Cardiac muscle cell (in vitro differentiated cells and primary cell): ENCODE measurements around the gene KRTCAP2. TPM values are rescaled to one million over a fixed set of nuclear protein-coding genes. Genes with fewer than 3 reads are reported as not detected.
A peak's percentile ranks its signal among the peaks of the same experiment; 100 is the strongest.
"Not testable (repeated sequence)": the region's sequence is repeated elsewhere in the genome, so short reads cannot be mapped to it uniquely, and the experiment has no call there.

Experiments
- DNase-seq, 2 donors: peaks; one replicate each; pipeline versions ENCODE4 v3.0.0 to v3.0.0-alpha.2; 2010 to 2017; ENCODE audit warnings: low read depth in 1 of 2, low spot score in 1 of 2
- H3K27ac ChIP-seq: fragments of 200-600 bp; sonication (generic); 2 replicates; pipeline ENCODE4 v1.5.1; 2016
- H3K27me3 ChIP-seq: fragments of 200-600 bp; sonication (generic); 2 replicates; pipeline ENCODE4 v1.6.0; 2016; ENCODE audit warnings: control low read depth
- H3K36me3 ChIP-seq: fragments of 200-600 bp; sonication (generic); 2 replicates; pipeline ENCODE4 v1.5.1; 2016; ENCODE audit warnings: control low read depth
- H3K4me1 ChIP-seq: fragments of 200-600 bp; sonication (generic); 2 replicates; pipeline ENCODE4 v1.8.1; 2017; ENCODE audit warnings: low read depth, mild to moderate bottlenecking, mixed run types
- H3K4me3 ChIP-seq: fragments of 200-600 bp; sonication (generic); 2 replicates; pipeline ENCODE4 v1.5.1; 2016; ENCODE audit warnings: mild to moderate bottlenecking
- H3K9me3 ChIP-seq: fragments of 200-600 bp; sonication (generic); 2 replicates; pipeline ENCODE4 v1.5.1; 2017; ENCODE audit warnings: low read depth, mild to moderate bottlenecking, control low read depth
- polyA plus RNA-seq: library from polyadenylated mRNA; unstranded; fragments of >200 nt; fragmentation: Nextera tagmentation; extraction: Ambion mirVana; gene quantifications from 2 replicates; pipeline ENCODE4 v1.2.1, GENCODE V29; 2016
- total RNA-seq: library from RNA; depleted of rRNA; stranded (reverse); fragments of >200 nt; gene quantifications from 2 replicates; pipeline ENCODE4 v1.2.3, GENCODE V29; 2016
- TF ChIP-seq, protein P1 (sequence below): IDR thresholded peaks from 2 replicates; pipeline ENCODE4 v1.5.1; 2012; ENCODE audit warnings: low read depth, mild to moderate bottlenecking, low read length

KRTCAP2 gene
- total and polyA plus RNA-seq, 2 experiments from 2014 or later = 122 to 428 TPM

DNA sequence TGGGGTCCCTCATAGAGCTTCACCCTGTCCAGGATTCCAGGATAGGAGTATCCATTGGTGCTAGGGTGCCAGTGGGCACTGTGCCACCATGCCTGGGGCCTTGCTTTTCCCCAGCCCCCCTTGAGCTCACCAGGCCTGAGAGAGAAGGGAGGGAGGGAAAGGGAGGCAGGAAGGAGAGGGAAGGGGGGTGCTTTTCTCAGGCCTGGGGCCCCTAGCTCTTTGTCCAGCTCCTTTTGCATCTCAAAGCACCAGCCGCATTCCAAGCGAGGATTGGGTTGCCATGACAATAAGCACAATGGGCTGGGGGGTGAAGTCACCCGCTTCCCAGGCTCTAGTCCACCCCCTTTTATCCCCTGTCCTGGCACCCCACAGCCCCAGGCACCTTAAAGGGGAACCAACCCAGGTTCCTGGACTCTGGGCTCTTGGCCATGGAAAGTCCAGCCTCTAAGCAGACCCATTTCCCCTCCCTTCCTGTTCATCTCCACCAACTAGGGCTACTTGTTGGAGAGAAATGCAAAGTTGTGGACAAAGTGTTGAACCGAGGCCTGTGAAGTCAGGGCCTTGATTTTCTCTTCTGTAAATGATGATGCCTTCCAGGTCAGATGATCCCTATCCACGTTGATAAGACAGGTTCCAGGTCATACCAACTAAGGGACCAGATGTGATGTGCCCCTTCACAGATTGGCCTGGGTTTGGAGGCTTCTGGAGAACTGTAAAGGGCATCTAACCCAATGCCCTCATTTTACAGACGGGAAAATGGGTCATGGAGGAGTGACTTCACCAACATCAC lies 23.2 kb upstream of the KRTCAP2 start:
- no peak for DNase-seq

DNA sequence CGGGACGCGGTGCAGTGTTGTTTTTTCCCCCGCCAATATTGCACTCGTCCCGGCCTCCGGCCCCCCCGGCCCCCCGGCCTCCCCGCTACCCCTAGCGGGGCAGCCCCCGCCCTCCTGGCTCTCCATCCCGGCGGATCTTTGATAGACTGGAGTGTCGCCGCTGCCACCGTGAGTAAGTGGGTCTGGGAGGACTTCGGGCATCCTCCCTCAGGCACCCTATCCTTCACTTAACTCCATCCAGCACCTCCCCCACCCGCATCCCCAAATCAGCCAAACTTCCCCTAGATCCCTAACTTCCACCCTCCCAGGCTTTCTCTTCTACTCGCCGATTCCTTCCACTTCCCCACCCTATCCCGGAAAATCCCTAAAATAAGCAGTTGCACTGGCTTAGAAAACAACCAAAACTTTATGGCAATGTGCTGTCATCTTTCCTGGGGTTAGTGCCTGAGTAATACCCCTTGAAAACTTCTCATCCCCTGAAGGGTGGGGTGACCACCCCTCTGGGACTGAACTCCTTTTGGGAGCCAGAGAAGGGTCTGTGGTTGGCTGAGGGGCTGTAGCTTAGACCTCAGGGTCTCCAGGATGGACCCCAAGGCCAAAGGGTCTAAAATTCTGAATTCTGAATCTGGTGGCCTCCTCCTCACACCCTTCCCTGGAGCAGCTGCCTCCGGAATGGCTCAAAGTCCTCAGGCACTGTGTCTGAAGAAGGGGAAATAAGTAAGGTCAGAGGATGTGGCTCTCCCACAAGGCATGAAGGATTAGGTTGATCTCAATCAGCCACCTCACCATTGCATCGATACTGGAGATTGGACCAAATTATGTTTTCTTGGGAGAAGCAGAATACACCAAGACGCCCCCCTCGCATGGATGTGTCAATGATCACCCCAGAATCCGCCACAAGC lies 22.3 kb upstream of the KRTCAP2 start:
- TF ChIP-seq, protein P1, sequence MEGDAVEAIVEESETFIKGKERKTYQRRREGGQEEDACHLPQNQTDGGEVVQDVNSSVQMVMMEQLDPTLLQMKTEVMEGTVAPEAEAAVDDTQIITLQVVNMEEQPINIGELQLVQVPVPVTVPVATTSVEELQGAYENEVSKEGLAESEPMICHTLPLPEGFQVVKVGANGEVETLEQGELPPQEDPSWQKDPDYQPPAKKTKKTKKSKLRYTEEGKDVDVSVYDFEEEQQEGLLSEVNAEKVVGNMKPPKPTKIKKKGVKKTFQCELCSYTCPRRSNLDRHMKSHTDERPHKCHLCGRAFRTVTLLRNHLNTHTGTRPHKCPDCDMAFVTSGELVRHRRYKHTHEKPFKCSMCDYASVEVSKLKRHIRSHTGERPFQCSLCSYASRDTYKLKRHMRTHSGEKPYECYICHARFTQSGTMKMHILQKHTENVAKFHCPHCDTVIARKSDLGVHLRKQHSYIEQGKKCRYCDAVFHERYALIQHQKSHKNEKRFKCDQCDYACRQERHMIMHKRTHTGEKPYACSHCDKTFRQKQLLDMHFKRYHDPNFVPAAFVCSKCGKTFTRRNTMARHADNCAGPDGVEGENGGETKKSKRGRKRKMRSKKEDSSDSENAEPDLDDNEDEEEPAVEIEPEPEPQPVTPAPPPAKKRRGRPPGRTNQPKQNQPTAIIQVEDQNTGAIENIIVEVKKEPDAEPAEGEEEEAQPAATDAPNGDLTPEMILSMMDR = no peak
- Histone ChIP-seq H3K4me1 (peaks cover 11% of the 10 kb centered on the region), H3K27ac (peak overlapping the region; percentile 53), H3K27me3 (no peaks in the 10 kb centered on the region), H3K36me3 (no peaks in the 10 kb centered on the region), H3K4me3 (peak overlapping the region; percentile 44), H3K9me3 (no peaks in the 10 kb centered on the region)
- peak in 1 of 2 donors; percentile 11 for DNase-seq

More for the DNA sequence above, 23.2 kb upstream of the KRTCAP2 start:
- no peaks in the 10 kb centered on the region for H3K9me3 ChIP-seq
- no peaks in the 10 kb centered on the region for H3K27me3 ChIP-seq
- TF ChIP-seq, protein P1 = no peak
- no peak overlapping the region for H3K27ac ChIP-seq
- peaks cover 11% of the 10 kb centered on the region for H3K4me1 ChIP-seq
- peak overlapping the region; percentile 44 for H3K4me3 ChIP-seq
- peaks cover 2% of the 10 kb centered on the region for H3K36me3 ChIP-seq

DNA sequence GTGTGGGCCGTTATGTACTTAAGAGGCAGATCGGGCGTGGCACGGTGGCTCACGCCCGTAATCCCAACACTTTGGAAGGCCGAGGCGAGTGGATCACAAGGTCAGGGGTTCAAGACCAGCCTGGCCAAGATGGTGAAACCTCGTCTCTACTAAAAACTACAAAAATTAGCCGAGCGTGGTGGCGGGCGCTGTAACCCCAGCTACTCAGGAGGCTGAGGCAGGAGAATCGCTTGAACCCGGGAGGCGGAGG lies 20.8 kb upstream of the KRTCAP2 start:
- Histone ChIP-seq H3K4me1 (peaks cover 11% of the 10 kb centered on the region), H3K27ac (peak overlapping the region; percentile 61), H3K4me3 (peak overlapping the region; percentile 44)
- H3K27me3 ChIP-seq, H3K9me3 ChIP-seq, H3K36me3 ChIP-seq, DNase-seq: not testable (repeated sequence)

DNA sequence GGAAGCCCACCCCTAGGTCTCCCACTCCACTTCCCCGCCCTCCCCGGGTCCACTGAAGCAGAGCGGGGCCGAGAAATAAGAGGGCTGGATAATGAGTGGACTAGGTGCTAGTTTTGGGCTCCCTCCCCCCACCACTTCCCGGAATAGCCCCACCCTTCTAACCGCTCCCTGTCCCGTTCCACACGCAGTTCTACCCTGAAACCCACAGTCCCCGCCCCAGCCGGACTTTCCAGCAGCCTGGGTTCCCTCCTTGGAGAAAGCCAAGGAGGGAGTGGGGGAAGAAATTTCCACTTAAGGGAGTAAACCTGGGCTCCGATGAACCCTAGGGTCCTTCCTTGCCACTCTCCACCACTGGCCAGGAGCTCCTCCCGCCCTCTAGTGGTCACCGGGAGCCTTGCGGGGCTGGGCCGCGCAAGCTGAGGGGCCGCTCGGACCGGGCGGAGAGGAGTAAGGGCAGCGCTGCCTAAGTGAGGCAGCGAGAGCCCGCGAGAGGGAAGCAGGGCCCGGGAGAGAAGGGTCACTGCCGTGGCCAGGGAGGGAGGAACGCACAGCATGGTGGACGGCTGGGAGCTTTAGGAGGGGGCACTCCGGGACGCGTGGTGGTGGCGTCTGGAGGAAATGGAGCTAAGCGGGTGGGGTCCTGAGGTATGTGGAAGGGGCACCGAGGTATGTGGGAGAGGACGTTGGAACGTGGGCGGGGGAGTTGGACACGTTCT lies 20.3 kb upstream of the KRTCAP2 start:
- TF ChIP-seq, protein P1 = peak; percentile 99
- H3K9me3 ChIP-seq = no peaks in the 10 kb centered on the region
- no peaks in the 10 kb centered on the region for H3K27me3 ChIP-seq
- peaks cover 11% of the 10 kb centered on the region for H3K4me1 ChIP-seq
- peak overlapping the region; percentile 44 for H3K4me3 ChIP-seq
- DNase-seq = peak; percentile 92 to 96
- peak overlapping the region; percentile 61 for H3K27ac ChIP-seq
- H3K36me3 ChIP-seq = no peaks in the 10 kb centered on the region

DNA sequence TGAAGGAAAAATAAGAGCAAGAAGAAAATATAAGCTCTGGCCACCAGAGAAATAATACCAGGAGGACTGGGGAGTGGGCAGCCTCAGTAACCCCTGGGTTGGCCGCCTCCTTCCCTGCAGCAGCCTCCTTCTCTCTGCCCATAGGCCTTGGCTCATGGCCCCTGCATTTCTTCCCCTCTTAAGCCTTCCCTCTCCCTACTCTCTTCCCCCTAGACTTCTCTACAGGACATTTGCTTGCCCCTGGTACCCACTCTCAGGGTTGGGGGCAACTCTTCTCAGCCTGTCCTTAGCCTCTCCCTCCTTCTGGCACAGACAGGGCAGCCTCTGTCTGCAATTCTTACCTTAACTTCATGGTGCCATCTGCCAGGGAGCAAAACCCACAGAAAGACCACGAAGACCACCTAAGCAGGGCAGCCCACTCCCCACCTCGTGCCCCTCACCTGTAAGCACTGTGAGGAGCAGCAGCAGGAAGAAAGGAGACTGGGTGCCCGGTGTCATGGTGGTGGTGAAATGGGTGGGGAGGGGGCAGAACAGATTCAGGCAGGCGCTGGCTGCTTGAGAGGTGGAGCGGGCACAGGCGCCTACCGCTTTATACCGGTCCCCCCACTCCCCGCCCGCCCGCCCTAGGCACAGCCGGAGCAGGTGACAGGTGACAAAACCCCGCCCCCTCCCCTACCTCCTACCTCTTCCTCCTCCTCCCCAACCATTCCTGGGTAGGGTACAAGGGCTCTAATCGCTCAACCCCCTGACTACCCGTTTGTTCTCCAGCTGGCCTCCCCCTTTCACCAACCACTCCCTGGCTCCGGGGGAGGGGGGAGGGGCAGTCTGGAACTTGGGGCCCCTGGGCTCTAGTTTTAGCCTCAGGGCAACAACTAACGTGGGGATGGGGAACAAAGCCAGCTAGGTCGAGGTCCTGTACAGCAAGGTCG lies 19.5 kb upstream of the KRTCAP2 start:
- no peak for DNase-seq
- H3K27ac ChIP-seq = no peak overlapping the region
- TF ChIP-seq, protein P1 = no peak
- H3K4me3 ChIP-seq = peak overlapping the region; percentile 44
- no peaks in the 10 kb centered on the region for H3K36me3 ChIP-seq
- no peaks in the 10 kb centered on the region for H3K27me3 ChIP-seq
- no peaks in the 10 kb centered on the region for H3K9me3 ChIP-seq
- peaks cover 11% of the 10 kb centered on the region for H3K4me1 ChIP-seq
